Chondrocyte (in vitro differentiated cells): Measurements from ENCODE around the gene PFAS. TPM values are rescaled to one million over a fixed set of nuclear protein-coding genes. Genes with fewer than 3 reads are reported as not detected.

ENCODE experiments used
- DNase-seq: peaks from one replicate; pipeline ENCODE4 v3.0.0; 2021; ENCODE audit warnings: mixed read lengths, low spot score
- H3K27ac Mint-ChIP-seq: one replicate; pipeline ENCODE4 v1.8.0; 2021; ENCODE audit warnings: mild to moderate bottlenecking, moderate library complexity, mixed read lengths; ENCODE audit not compliant: unreplicated experiment
- H3K27me3 Mint-ChIP-seq: 2 replicates; pipeline ENCODE4 v1.8.0; 2021; ENCODE audit warnings: low read depth, mixed read lengths
- H3K36me3 Mint-ChIP-seq: 2 replicates; pipeline ENCODE4 v1.8.0; 2021; ENCODE audit warnings: low read depth, mixed read lengths
- H3K4me1 Mint-ChIP-seq: 2 replicates; pipeline ENCODE4 v1.8.0; 2021; ENCODE audit warnings: low read depth, mild to moderate bottlenecking, mixed read lengths
- H3K4me3 Mint-ChIP-seq: one replicate; pipeline ENCODE4 v1.8.0; 2021; ENCODE audit warnings: mild to moderate bottlenecking, moderate library complexity, mixed read lengths; ENCODE audit not compliant: unreplicated experiment
- H3K9me3 Mint-ChIP-seq: 2 replicates; pipeline ENCODE4 v1.8.0; 2021; ENCODE audit warnings: low read depth, mixed read lengths
- CTCF ChIP-seq: fragments of 200-600 bp; sonication (generic); IDR thresholded peaks from 2 replicates; pipeline ENCODE4 v1.5.0; 2021; ENCODE audit warnings: antibody characterized with exemption, mild to moderate bottlenecking, moderate library complexity
- total RNA-seq: library from RNA; stranded (reverse); gene quantifications from 3 replicates; pipeline ENCODE4 v1.2.1, GENCODE V29; 2021

Gene PFAS
- total RNA-seq, 1 donor from 2014 or later = 32.7 TPM

GRCh38 chr17:8235676-8236075 is 13.4 kb upstream of the PFAS start:
- Mint-ChIP-seq H3K27ac (no peak overlapping the region), H3K27me3 (no peaks in the 10 kb centered on the region), H3K36me3 (peaks cover 46% of the 10 kb centered on the region), H3K4me1 (no peaks in the 10 kb centered on the region), H3K9me3 (no peaks in the 10 kb centered on the region), H3K4me3 (no peak overlapping the region)
- no peak for TF ChIP-seq CTCF
- DNase-seq = no peak

GRCh38 chr17:8237175-8237574 is 11.9 kb upstream of the PFAS start:
- TF ChIP-seq CTCF = no peak
- no peaks in the 10 kb centered on the region for H3K27me3 Mint-ChIP-seq

GRCh38 chr17:8237886-8238285 is 11.2 kb upstream of the PFAS start:
- DNase-seq = no peak
- Mint-ChIP-seq H3K4me3 (no peak overlapping the region), H3K27ac (no peak overlapping the region), H3K36me3 (peaks cover 32% of the 10 kb centered on the region), H3K27me3 (no peaks in the 10 kb centered on the region), H3K9me3 (no peaks in the 10 kb centered on the region), H3K4me1 (no peaks in the 10 kb centered on the region)
- TF ChIP-seq CTCF = no peak

More at GRCh38 chr17:8237175-8237574, 11.9 kb upstream of the PFAS start:
- no peak for DNase-seq
- H3K4me3 Mint-ChIP-seq = no peak overlapping the region
- no peaks in the 10 kb centered on the region for H3K9me3 Mint-ChIP-seq
- H3K27ac Mint-ChIP-seq = no peak overlapping the region
- H3K4me1 Mint-ChIP-seq = no peaks in the 10 kb centered on the region
- peaks cover 36% of the 10 kb centered on the region for H3K36me3 Mint-ChIP-seq

- no peaks in the 10 kb centered on the region for H3K27me3 Mint-ChIP-seq
- no peak for TF ChIP-seq CTCF
- DNase-seq = no peak
- no peak overlapping the region for H3K4me3 Mint-ChIP-seq
- peaks cover 14% of the 10 kb centered on the region for H3K4me1 Mint-ChIP-seq
- no peak overlapping the region for H3K27ac Mint-ChIP-seq
- peaks cover 9% of the 10 kb centered on the region for H3K36me3 Mint-ChIP-seq
- no peaks in the 10 kb centered on the region for H3K9me3 Mint-ChIP-seq
Observed at GRCh38 chr17:8243827-8244226, 5.3 kb upstream of the PFAS start.

GRCh38 chr17:8244768-8245167 is 4.3 kb upstream of the PFAS start:
- Mint-ChIP-seq H3K4me1 (peaks cover 19% of the 10 kb centered on the region), H3K4me3 (no peak overlapping the region)

More at GRCh38 chr17:8244768-8245167, 4.3 kb upstream of the PFAS start:
- no peak for TF ChIP-seq CTCF
- no peak for DNase-seq
- Mint-ChIP-seq H3K27me3 (no peaks in the 10 kb centered on the region), H3K36me3 (peaks cover 5% of the 10 kb centered on the region), H3K9me3 (no peaks in the 10 kb centered on the region), H3K27ac (no peak overlapping the region)
